Hematopoietic multipotent progenitor cell treated with erythropoietin and hydrocortisone succinate and interleukin-3 and kit ligand, for 17 days (in vitro differentiated cells): ENCODE data around the gene KCNT2.
"Not testable (repeated sequence)": the region's sequence is repeated elsewhere in the genome, so short reads cannot be mapped to it uniquely, and the experiment has no call there.

ENCODE experiments used
- DNase-seq: peaks from one replicate; pipeline ENCODE4 v3.0.0-alpha.2; 2015; ENCODE audit warnings: low spot score

Gene KCNT2

GRCh38 chr1:196513821-196514220 lies 94.4 kb downstream of the KCNT2 start:
- no peak for DNase-seq

GRCh38 chr1:196510451-196510850 lies 97.8 kb downstream of the KCNT2 start:
- no peak for DNase-seq

GRCh38 chr1:196504224-196504623 lies 104.0 kb downstream of the KCNT2 start:
- DNase-seq = not testable (repeated sequence)

GRCh38 chr1:196502437-196502836 lies 105.8 kb downstream of the KCNT2 start:
- DNase-seq = no peak

- DNase-seq = no peak
Observed at GRCh38 chr1:196501760-196502428, 106.3 kb downstream of the KCNT2 start.

- no peak for DNase-seq
Observed at GRCh38 chr1:196497817-196498216, 110.4 kb downstream of the KCNT2 start.

- DNase-seq = no peak
Observed at GRCh38 chr1:196494766-196495165, 113.5 kb downstream of the KCNT2 start.

- no peak for DNase-seq
Observed at GRCh38 chr1:196493881-196494280, 114.4 kb downstream of the KCNT2 start.

GRCh38 chr1:196488579-196488978 lies 119.7 kb downstream of the KCNT2 start:
- no peak for DNase-seq

- no peak for DNase-seq
Observed at GRCh38 chr1:196486346-196486745, 121.9 kb downstream of the KCNT2 start.

GRCh38 chr1:196481616-196482015 lies 126.6 kb downstream of the KCNT2 start:
- no peak for DNase-seq

GRCh38 chr1:196477262-196477661 lies 131.0 kb downstream of the KCNT2 start:
- no peak for DNase-seq

- no peak for DNase-seq
Observed at GRCh38 chr1:196467230-196467925, 140.9 kb downstream of the KCNT2 start.

GRCh38 chr1:196466654-196467053 lies 141.6 kb downstream of the KCNT2 start:
- no peak for DNase-seq

GRCh38 chr1:196466166-196466565 lies 142.1 kb downstream of the KCNT2 start:
- DNase-seq = no peak

GRCh38 chr1:196464480-196464941 lies 143.7 kb downstream of the KCNT2 start:
- no peak for DNase-seq

GRCh38 chr1:196462086-196462485 lies 146.2 kb downstream of the KCNT2 start:
- no peak for DNase-seq

- DNase-seq = no peak
Observed at GRCh38 chr1:196461521-196461920, 146.7 kb downstream of the KCNT2 start.

- no peak for DNase-seq
Observed at GRCh38 chr1:196459383-196459782, 148.9 kb downstream of the KCNT2 start.

GRCh38 chr1:196454792-196455191 lies 153.4 kb downstream of the KCNT2 start:
- DNase-seq = no peak

GRCh38 chr1:196451103-196451502 lies 157.1 kb downstream of the KCNT2 start:
- no peak for DNase-seq

GRCh38 chr1:196450143-196451095 lies 157.8 kb downstream of the KCNT2 start:
- DNase-seq = no peak

- no peak for DNase-seq
Observed at GRCh38 chr1:196449460-196449859, 158.8 kb downstream of the KCNT2 start.
